Activated CD8-positive, alpha-beta T cell treated with anti-CD3 and anti-CD28 coated beads for 36 hours (primary cell): ENCODE data around the gene USP47. TPM values are rescaled to one million over a fixed set of nuclear protein-coding genes. Genes with fewer than 3 reads are reported as not detected.

Experiments used
- ATAC-seq: fragments of 200-7000 bp; cut with Tn5 transposase; one replicate; pipeline ENCODE4 v1.10.0; 2021; ENCODE audit warnings: mild to moderate bottlenecking, moderate library complexity
- CTCF ChIA-PET: fragments of 350-600 bp; sonication (Branson Sonifier 250); formaldehyde crosslinking; loops from one replicate; lab custom pipeline; 2021; ENCODE audit warnings: antibody characterized with exemption; lab: Charles Lee
- POLR2A ChIA-PET: fragments of 350-600 bp; sonication (Branson Sonifier 250); formaldehyde crosslinking; loops from one replicate; lab custom pipeline; 2021; ENCODE audit warnings: antibody characterized with exemption; lab: Charles Lee
- DNase-seq: peaks from one replicate; pipeline ENCODE4 v3.0.0-alpha.2; 2020
- H3K27ac Mint-ChIP-seq: one replicate; pipeline ENCODE4 v1.8.0; 2021; ENCODE audit warnings: mild to moderate bottlenecking, mixed read lengths
- H3K27me3 Mint-ChIP-seq: one replicate; pipeline ENCODE4 v1.8.0; 2021; ENCODE audit warnings: mixed read lengths
- H3K36me3 Mint-ChIP-seq: one replicate; pipeline ENCODE4 v1.8.0; 2021; ENCODE audit warnings: low read depth, mixed read lengths
- H3K4me1 Mint-ChIP-seq: one replicate; pipeline ENCODE4 v1.8.0; 2021; ENCODE audit warnings: low read depth, mixed read lengths
- H3K4me3 Mint-ChIP-seq: one replicate; pipeline ENCODE4 v1.8.0; 2021; ENCODE audit warnings: mild to moderate bottlenecking, moderate library complexity, mixed read lengths
- H3K9me3 Mint-ChIP-seq: one replicate; pipeline ENCODE4 v1.8.0; 2021; ENCODE audit warnings: mixed read lengths
- CTCF ChIP-seq: fragments of 200-600 bp; IDR thresholded peaks from one replicate; pipeline ENCODE4 v1.8.0; 2022; ENCODE audit warnings: antibody characterized with exemption, mild to moderate bottlenecking
- intact Hi-C: fragments of 100-400 bp; cut with micrococcal nuclease; formaldehyde crosslinking; loops from one replicate; pipeline ENCODE4 v1.10.0; 2022
- total RNA-seq, 2 experiments: library from RNA; stranded (reverse); gene quantifications; one replicate each; pipeline ENCODE4 v1.2.3, GENCODE V29; 2021

Gene USP47
- total RNA-seq, 2 experiments from 2014 or later = 37.8 to 39.7 TPM

- intact Hi-C loops = loop anchor here (10.0 kb wide), 1 partner anchor 174 kb away; no protein-coding TSS in a partner anchor
- TF ChIP-seq CTCF = no peak
- H3K4me3 Mint-ChIP-seq = no peak overlapping the region
- ATAC-seq (no peak), DNase-seq (no peak)
- H3K27ac Mint-ChIP-seq = no peak overlapping the region
- no peaks in the 10 kb centered on the region for H3K36me3 Mint-ChIP-seq
- POLR2A ChIA-PET = no interaction called here
- no peaks in the 10 kb centered on the region for H3K27me3 Mint-ChIP-seq
- CTCF ChIA-PET = no interaction called here
- no peaks in the 10 kb centered on the region for H3K9me3 Mint-ChIP-seq
- H3K4me1 Mint-ChIP-seq = peaks cover 3% of the 10 kb centered on the region
Measured at GRCh38 chr11:11968511-11969280, 126.9 kb downstream of the USP47 start.

GRCh38 chr11:11969380-11970215 is 127.8 kb downstream of the USP47 start:
- H3K27ac Mint-ChIP-seq = no peak overlapping the region
- no peaks in the 10 kb centered on the region for H3K36me3 Mint-ChIP-seq
- ATAC-seq (no peak), DNase-seq (no peak)
- H3K4me1 Mint-ChIP-seq = peaks cover 3% of the 10 kb centered on the region
- POLR2A ChIA-PET = no interaction called here
- no peak overlapping the region for H3K4me3 Mint-ChIP-seq
- no peaks in the 10 kb centered on the region for H3K9me3 Mint-ChIP-seq
- intact Hi-C loops = loop anchor here (10.0 kb wide), 1 partner anchor 175 kb away; no protein-coding TSS in a partner anchor
- CTCF ChIA-PET = no interaction called here
- no peak for TF ChIP-seq CTCF
- no peaks in the 10 kb centered on the region for H3K27me3 Mint-ChIP-seq

- no peaks in the 10 kb centered on the region for H3K36me3 Mint-ChIP-seq
- H3K27me3 Mint-ChIP-seq = no peaks in the 10 kb centered on the region
- ChIA-PET CTCF (no interaction called here), POLR2A (no interaction called here)
- intact Hi-C loops = no loop called here
- ATAC-seq (no peak), DNase-seq (no peak)
- H3K4me3 Mint-ChIP-seq = no peak overlapping the region
- no peak for TF ChIP-seq CTCF
- no peaks in the 10 kb centered on the region for H3K9me3 Mint-ChIP-seq
- H3K4me1 Mint-ChIP-seq = peaks cover 7% of the 10 kb centered on the region
- no peak overlapping the region for H3K27ac Mint-ChIP-seq
Measured at GRCh38 chr11:11970556-11970955, 128.8 kb downstream of the USP47 start.

- ChIA-PET POLR2A (no interaction called here), CTCF (interaction anchor here (0.9 to 1.3 kb wide), 3 partner anchors 9 to 72 kb away, joined by 3 to 4 read pairs (median 3); no protein-coding TSS in a partner anchor)
- Mint-ChIP-seq H3K4me3 (no peak overlapping the region), H3K27ac (no peak overlapping the region), H3K9me3 (no peaks in the 10 kb centered on the region), H3K4me1 (peaks cover 4% of the 10 kb centered on the region), H3K27me3 (no peaks in the 10 kb centered on the region), H3K36me3 (no peaks in the 10 kb centered on the region)
- DNase-seq = no peak
- intact Hi-C loops = no loop called here
- no peak for TF ChIP-seq CTCF
- ATAC-seq = no peak
Measured at GRCh38 chr11:11971906-11972547, 130.3 kb downstream of the USP47 start.
